HG03095 (cell line): ENCODE data around the gene TFAP2A.

Source experiments
- ATAC-seq: cut with Tn5 transposase; IDR thresholded peaks from one replicate; pipeline ENCODE4 v1.9.1; 2021; ENCODE audit warnings: moderate library complexity; ENCODE audit not compliant: unreplicated experiment

TFAP2A gene

GRCh38 chr6:10401004-10401536, 13.8 kb downstream of the TFAP2A start:
- no peak for ATAC-seq

GRCh38 chr6:10400330-10400729, 14.5 kb downstream of the TFAP2A start:
- no peak for ATAC-seq

GRCh38 chr6:10399451-10399850, 15.4 kb downstream of the TFAP2A start:
- ATAC-seq: no peak

- ATAC-seq: no peak
Observed at GRCh38 chr6:10398446-10399218, 16.2 kb downstream of the TFAP2A start.

GRCh38 chr6:10397756-10398445, 17.0 kb downstream of the TFAP2A start:
- ATAC-seq: no peak

- no peak for ATAC-seq
Observed at GRCh38 chr6:10396785-10397184, 18.1 kb downstream of the TFAP2A start.

GRCh38 chr6:10395704-10396546, 18.9 kb downstream of the TFAP2A start:
- ATAC-seq: no peak

- ATAC-seq: no peak
Observed at GRCh38 chr6:10395171-10395703, 19.6 kb downstream of the TFAP2A start.

- ATAC-seq: no peak
Observed at GRCh38 chr6:10393544-10394225, 21.2 kb downstream of the TFAP2A start.

GRCh38 chr6:10391799-10392198, 23.1 kb downstream of the TFAP2A start:
- ATAC-seq: no peak

GRCh38 chr6:10391299-10391630, 23.6 kb downstream of the TFAP2A start:
- ATAC-seq: no peak

- no peak for ATAC-seq
Observed at GRCh38 chr6:10390495-10391298, 24.2 kb downstream of the TFAP2A start.

- no peak for ATAC-seq
Observed at GRCh38 chr6:10389739-10390494, 25.0 kb downstream of the TFAP2A start.

GRCh38 chr6:10386756-10387654, 27.9 kb downstream of the TFAP2A start:
- no peak for ATAC-seq

- ATAC-seq: no peak
Observed at GRCh38 chr6:10386220-10386619, 28.7 kb downstream of the TFAP2A start.

GRCh38 chr6:10385524-10386132, 29.2 kb downstream of the TFAP2A start:
- no peak for ATAC-seq
